ENCODE data around the gene SKAP1. TPM values are rescaled to one million over a fixed set of nuclear protein-coding genes. Genes with fewer than 3 reads are reported as not detected.

SKAP1 gene
- polyA plus RNA-seq, 6 donors from 2014 or later: 79.3 to 166 (median 140) TPM

DNA sequence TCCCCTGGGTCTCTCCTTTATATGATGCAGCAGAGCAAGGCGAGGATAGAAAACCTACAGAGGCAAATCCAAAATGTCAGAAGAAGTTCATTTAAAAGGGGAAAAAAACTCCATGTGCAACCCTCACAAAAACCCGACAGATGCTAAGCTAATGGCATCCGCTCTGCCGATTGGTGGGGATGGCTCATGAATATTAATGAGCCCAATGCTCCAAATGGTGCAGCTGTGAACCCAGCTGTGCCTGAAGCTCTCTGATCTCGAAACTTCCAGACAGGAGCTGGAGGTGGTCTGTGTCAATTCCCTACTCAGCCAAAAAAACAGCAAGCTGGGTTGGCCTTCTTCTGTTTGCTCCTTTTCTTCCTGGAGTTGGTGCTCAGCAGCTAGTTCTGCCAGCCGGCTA, 306.9 kb downstream of the SKAP1 start:
- peak overlapping the region in 4 of 6 donors; percentile 11 to 53 (median 31) for H3K27ac Mint-ChIP-seq
- ATAC-seq (ENCODE audit: low read depth in 2 of 2) (no peak), DNase-seq (no peak)
- H3K9me3 Mint-ChIP-seq: no peaks in the 10 kb centered on the region
- no peaks in the 10 kb centered on the region for H3K27me3 Mint-ChIP-seq
- H3K4me1 Mint-ChIP-seq: no peaks in the 10 kb centered on the region
- no peak overlapping the region for H3K4me3 Mint-ChIP-seq
- H3K36me3 Mint-ChIP-seq: peaks cover 0 to 9% of the 10 kb centered on the region in 2 donors

DNA sequence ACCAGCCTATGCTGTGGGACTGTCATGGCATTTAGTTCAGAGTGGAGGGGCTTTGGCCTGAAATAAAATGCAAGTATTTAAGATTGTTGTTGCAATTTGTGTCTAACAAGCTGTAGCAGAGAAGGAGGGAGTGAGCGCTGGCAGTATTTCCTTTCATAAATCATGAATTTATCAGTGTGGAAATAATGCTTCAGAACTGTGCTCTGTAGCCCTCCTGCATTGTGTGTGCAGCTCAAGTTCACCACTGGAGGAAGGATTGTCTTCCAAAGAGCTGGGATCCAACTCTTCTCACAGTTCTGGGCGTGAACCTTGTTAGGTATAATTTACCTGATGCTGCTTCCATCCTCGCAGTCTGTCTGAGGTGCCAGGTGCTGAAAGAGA, 307.4 kb downstream of the SKAP1 start:
- H3K27ac Mint-ChIP-seq: peak overlapping the region in 4 of 6 donors; percentile 26 to 71 (median 51)

DNA sequence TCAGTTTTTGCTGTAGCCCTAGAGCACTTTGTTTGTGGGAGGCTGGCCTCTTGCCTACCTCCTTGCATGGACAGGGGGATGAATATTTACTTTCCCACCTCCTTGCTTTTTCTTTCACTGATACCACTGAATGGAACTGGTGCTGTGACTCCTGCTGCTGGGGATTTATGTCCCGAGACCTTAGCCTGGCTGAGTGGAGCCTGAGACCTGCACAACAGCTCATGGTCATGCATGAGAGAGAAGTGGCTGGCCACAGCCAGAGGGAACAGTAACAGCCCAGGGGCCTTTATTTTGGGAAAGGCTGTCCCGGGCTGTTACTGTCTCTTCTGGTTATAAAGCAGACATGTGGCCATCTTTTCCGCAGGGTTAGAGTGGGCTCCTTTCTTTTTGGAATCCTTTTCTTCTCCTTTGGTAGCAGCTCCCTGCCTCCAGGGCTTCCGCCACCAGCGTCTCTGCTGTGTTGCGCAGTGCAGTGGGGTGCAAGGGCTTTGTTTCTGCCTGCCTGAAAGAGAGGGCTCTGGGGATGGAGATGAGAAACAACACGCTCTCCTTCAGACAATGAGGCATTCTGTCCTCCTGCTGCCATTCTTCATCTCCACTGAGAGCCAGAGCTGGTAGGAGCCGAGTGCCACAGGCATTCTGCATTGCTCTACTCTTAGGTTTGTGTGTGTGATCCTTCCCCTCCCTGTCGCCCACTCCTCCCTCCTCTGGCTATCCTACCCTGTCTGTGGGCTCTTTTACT, 307.9 kb downstream of the SKAP1 start:
- no peak for ATAC-seq (ENCODE audit: low read depth in 2 of 2)
- Mint-ChIP-seq H3K27ac (peak overlapping the region in 3 of 6 donors; percentile 26 to 71 (median 63)), H3K9me3 (no peaks in the 10 kb centered on the region)

More for the DNA sequence above, 307.4 kb downstream of the SKAP1 start:
- peak overlapping the region in 1 of 8 donors; percentile 18 for H3K4me3 Mint-ChIP-seq
- H3K27me3 Mint-ChIP-seq: no peaks in the 10 kb centered on the region
- DNase-seq: no peak
- H3K9me3 Mint-ChIP-seq: no peaks in the 10 kb centered on the region
- peaks cover 0 to 9% of the 10 kb centered on the region in 2 donors for H3K36me3 Mint-ChIP-seq
- no peaks in the 10 kb centered on the region for H3K4me1 Mint-ChIP-seq
- no peak for ATAC-seq (ENCODE audit: low read depth in 2 of 2)

DNA sequence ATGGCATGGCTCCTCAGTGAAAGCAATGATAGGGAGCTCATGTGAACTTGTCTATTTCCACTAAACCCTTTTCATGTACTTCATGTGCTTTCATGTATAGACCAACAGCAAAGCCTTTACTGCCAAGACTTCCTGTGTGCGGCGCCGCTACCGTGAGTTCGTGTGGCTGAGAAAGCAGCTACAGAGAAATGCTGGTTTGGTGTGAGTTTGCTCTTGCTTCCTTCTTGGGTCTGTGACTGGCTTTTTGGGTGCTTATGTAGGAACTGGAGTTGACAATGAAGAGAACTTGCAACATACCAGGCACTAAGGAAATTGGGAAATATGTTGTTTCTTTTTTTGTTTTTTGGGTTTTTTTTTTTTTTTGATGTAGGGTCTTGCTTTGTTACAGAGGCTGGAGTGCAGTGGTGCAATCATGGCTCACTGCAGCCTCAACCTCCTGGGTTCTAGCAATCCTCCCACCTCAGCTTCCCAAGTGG, 316.8 kb downstream of the SKAP1 start:
- no peaks in the 10 kb centered on the region for H3K27me3 Mint-ChIP-seq
- peaks cover 37 to 61% (median 46%) of the 10 kb centered on the region in 3 donors for H3K4me1 Mint-ChIP-seq
- H3K4me3 Mint-ChIP-seq: peak overlapping the region; percentile 64 to 98 (median 81)
- peak; percentile 34 for DNase-seq
- H3K27ac Mint-ChIP-seq: peak overlapping the region; percentile 94 to 100 (median 98)
- peak; percentile 14 to 22 for ATAC-seq (ENCODE audit: low read depth in 2 of 2)
- no peaks in the 10 kb centered on the region for H3K9me3 Mint-ChIP-seq
- no peaks in the 10 kb centered on the region for H3K36me3 Mint-ChIP-seq

More for the DNA sequence above, 307.9 kb downstream of the SKAP1 start:
- no peak for DNase-seq
- peaks cover 0 to 9% of the 10 kb centered on the region in 2 donors for H3K36me3 Mint-ChIP-seq
- H3K27me3 Mint-ChIP-seq: no peaks in the 10 kb centered on the region
- no peaks in the 10 kb centered on the region for H3K4me1 Mint-ChIP-seq
- H3K4me3 Mint-ChIP-seq: peak overlapping the region in 1 of 8 donors; percentile 18

DNA sequence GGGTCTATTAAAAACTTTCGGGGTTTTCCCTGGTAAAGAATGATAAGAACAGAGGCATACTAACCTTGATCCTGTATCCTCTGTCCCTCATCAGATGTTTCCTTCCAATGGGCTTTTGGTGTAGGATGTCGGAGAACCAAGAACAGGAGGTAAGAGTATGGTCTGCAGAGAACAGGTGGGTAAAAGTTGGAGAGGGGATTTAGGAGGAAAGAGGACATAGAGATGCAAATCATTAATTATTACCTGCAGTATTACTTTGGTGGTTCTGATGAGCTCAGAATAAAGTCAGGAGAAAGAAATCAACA, 318.1 kb downstream of the SKAP1 start:
- H3K36me3 Mint-ChIP-seq: no peaks in the 10 kb centered on the region
- H3K27ac Mint-ChIP-seq: peak overlapping the region; percentile 94 to 100 (median 98)
- H3K4me3 Mint-ChIP-seq: peak overlapping the region; percentile 71 to 98 (median 88)
- no peak for DNase-seq
- no peaks in the 10 kb centered on the region for H3K27me3 Mint-ChIP-seq
- peaks cover 50 to 71% (median 59%) of the 10 kb centered on the region in 3 donors for H3K4me1 Mint-ChIP-seq
- no peaks in the 10 kb centered on the region for H3K9me3 Mint-ChIP-seq
- ATAC-seq (ENCODE audit: low read depth in 2 of 2): no peak

DNA sequence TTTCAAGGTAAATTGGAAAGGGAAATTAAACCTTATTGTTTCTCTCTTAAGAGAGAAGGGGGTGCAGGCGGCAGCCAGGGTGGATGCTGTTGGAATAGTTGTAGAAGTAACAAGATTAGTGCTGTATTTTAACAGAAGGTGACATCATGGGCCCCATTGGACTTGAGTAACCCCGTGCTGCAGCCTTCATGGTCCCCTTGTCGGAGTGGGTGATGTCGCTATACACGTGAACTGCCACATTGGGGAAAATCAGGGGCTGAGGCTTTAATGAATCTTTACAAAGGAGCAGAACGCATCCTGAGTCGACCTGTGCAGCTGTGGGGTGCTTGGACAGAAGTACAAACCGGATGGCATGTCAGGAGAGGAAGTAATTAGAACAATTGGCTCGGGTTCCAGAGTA, 319.3 kb downstream of the SKAP1 start:
- Mint-ChIP-seq H3K36me3 (no peaks in the 10 kb centered on the region), H3K27me3 (no peaks in the 10 kb centered on the region), H3K4me3 (peak overlapping the region; percentile 71 to 98 (median 86)), H3K4me1 (peaks cover 56 to 78% (median 64%) of the 10 kb centered on the region in 3 donors), H3K27ac (peak overlapping the region; percentile 94 to 100 (median 98)), H3K9me3 (no peaks in the 10 kb centered on the region)
- ATAC-seq (ENCODE audit: low read depth in 2 of 2) (no peak), DNase-seq (no peak)

DNA sequence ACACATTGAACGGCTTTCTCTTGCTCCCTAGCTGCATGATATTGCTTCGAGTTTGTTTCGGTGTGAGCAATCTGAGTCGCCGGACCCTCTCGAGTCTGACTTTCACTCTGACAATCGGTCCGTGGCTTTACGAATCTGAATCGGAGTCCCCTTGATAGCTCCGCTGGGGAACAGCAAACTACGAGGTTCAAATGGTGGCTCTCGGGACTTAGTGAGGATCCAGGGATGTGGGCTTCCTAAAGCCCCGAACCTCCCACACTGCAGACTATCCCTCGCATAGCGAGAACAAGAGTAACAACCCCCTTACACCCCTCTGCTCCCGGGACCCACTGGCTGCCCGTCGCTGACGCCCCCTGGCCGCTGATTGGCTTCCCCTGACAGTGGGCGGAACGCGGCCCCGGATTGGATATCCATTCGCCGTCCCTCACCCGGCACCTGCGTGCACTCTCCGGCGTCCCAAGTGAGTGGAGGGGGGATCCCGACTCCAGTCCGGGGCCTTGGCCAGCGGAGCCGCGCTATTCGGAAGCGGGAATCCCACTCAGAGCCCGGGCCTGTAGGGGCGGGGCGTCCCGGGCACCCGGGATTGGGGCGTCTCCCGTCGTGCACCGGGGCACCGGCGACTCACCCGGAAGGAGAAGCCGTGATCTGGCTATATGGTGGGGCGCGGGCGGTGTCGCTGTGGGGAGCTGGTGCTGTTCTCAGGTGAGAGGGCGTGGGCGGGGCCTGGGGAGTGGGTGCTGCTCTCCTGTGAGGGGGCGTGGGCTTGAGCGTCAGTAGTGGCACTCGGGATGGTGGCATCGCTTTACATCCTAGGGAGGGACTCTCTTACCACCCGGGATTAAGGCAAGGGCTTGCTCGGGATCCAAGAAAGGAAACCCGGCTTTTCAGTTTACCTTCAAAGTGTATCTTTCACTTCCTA, 322.6 kb downstream of the SKAP1 start, which contains the start of gene SNX11:
TSS of gene SNX11 (plus strand) at position 630 of the 919 bp plus-strand sequence. CDS start 4,278 bp downstream, outside the sequence.
- H3K27ac Mint-ChIP-seq: peak within 1 kb of the TSS; percentile 94 to 99 (median 97)

DNA sequence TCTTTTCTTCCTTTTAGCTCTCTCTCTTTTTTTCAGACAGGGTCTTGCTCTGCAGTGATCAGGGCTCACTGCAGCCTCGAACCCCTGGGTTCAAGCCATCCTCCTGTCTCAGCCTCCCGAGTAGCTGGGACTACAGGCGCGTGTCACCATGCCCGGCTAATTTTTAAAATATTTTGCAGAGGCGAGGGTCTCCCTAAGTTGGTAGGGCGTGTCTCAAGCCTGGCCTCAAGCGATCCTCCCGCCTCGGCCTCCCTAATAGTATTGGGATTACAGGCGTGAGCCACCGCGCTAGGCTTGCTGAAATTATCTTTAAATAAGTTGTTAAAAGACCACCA, 323.2 kb downstream of the SKAP1 start:
- no peaks in the 10 kb centered on the region for H3K27me3 Mint-ChIP-seq
- H3K36me3 Mint-ChIP-seq: no peaks in the 10 kb centered on the region
- no peak for DNase-seq
- no peak for ATAC-seq (ENCODE audit: low read depth in 2 of 2)
- H3K9me3 Mint-ChIP-seq: peaks cover 0 to 7% (median 2%) of the 10 kb centered on the region in 7 donors
- H3K4me1 Mint-ChIP-seq: peaks cover 53 to 71% (median 59%) of the 10 kb centered on the region in 3 donors
- H3K4me3 Mint-ChIP-seq: peak overlapping the region; percentile 71 to 99 (median 97)
- H3K27ac Mint-ChIP-seq: peak overlapping the region in 4 of 6 donors; percentile 71 to 97 (median 96)

More for the DNA sequence above, 322.6 kb downstream of the SKAP1 start, which contains the start of gene SNX11:
- ATAC-seq (ENCODE audit: low read depth in 2 of 2) (peak; percentile 76 to 79), DNase-seq (peak; percentile 96)
- H3K4me3 Mint-ChIP-seq: peak within 1 kb of the TSS; percentile 71 to 99 (median 97)
- H3K9me3 Mint-ChIP-seq: peaks cover 0 to 7% (median 2%) of the 10 kb centered on the region in 7 donors
- no peaks in the 10 kb centered on the region for H3K36me3 Mint-ChIP-seq
- H3K27me3 Mint-ChIP-seq: no peaks in the 10 kb centered on the region
- H3K4me1 Mint-ChIP-seq: peaks cover 54 to 71% (median 59%) of the 10 kb centered on the region in 3 donors

DNA sequence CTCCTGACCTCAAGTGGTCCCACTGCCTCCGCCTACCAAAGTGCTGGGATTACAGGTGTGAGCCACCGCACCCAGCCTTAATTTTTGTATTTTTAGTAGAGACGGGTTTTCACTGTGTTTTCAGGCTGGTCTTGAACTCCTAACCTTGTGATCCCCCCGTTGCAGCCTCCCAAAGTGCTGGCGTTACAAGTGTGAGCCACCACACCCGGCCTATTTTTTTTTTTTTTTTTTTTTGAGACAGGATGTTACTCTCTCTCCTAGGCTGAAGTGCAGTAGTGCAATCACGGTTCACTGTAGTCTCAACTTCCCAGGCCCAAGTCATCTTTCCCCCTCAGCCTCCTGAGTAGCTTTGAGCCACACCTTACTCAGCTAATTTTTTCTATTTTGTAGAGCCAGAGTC, 325.6 kb downstream of the SKAP1 start:
- H3K36me3 Mint-ChIP-seq: no peaks in the 10 kb centered on the region

DNA sequence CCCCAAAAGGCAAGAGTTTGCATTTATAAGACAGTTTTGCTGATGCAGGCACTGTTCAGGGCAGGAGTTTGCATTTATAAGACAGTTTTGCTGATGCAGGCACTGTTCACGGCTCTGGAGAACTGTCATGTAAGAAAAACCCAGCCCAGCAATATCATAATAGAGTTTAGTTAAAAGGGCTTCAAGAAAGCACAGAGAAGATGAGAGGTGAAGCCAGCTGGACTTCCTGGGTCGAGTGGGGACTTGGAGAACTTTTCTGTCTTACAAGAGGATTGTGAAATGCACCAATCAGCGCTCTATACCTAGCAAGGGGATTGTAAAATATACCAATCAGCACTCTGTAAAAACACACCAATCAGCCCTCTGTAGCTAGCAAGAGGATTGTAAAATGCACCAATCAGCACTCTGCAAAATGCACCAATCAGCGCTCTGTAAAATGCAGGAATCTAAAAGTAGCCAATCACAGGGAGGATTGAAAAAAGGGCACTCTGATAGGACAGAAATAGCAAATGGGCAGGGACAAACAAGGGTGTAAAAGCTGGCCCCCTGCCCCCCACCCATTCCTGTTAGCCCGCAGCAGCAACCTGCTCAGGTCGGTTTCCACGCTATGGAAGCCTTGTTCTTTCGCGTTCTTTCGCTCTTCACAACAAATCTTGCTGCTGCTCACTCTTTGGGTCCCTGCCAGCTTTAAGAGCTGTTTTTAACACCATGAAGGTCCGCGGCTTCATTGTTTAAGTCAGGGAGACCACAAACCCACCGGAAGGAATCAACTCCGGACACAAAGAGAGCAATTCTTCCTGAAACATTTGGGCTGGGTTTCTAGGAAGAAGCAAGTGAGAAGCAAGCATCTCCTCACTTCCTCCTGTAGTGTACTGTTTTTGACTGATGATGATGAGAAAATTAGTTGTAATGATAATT, 327.0 kb downstream of the SKAP1 start:
- H3K4me1 Mint-ChIP-seq: peaks cover 51 to 58% (median 57%) of the 10 kb centered on the region in 3 donors

More for the DNA sequence above, 325.6 kb downstream of the SKAP1 start:
- ATAC-seq (ENCODE audit: low read depth in 2 of 2) (no peak), DNase-seq (no peak)
- H3K27me3 Mint-ChIP-seq: no peaks in the 10 kb centered on the region
- H3K4me3 Mint-ChIP-seq: peak overlapping the region in 4 of 8 donors; percentile 22 to 54 (median 38)
- H3K27ac Mint-ChIP-seq: peak overlapping the region in 1 of 6 donors; percentile 26
- peaks cover 0 to 7% (median 2%) of the 10 kb centered on the region in 7 donors for H3K9me3 Mint-ChIP-seq
- peaks cover 54 to 67% (median 60%) of the 10 kb centered on the region in 3 donors for H3K4me1 Mint-ChIP-seq

DNA sequence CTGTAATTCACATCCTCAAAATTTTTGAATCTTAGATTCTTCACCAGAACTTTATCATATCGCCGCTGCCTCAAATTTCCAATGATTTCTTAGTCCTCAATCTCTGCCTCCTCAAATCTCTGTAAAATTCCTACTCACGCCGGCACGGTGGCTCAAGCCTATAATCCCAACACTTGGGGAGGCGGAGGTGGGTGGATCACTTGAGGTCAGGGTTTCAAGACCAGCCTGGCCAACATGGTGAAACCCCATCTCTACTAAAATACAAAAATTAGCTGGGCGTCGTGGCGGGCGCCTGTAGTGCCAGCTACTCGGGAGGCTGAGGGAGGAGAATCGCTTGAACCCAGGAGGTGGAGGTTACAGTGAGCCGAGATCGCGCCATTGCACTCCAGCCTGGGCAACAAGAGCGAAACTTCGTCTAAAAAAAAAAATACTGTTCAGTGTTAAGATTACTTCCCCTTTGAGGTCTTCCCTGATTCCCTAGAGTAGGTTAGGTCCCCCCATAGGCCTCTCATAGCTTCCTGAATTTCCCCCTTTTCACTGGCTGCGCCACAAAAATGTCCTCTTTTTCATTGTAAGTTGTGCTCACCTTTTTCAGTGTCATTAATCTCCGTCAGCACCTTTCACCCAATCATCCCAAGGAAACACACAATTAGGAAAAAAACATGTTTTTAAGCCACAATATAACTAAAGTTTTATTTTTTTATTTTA, 327.8 kb downstream of the SKAP1 start:
- Mint-ChIP-seq H3K27ac (peak overlapping the region; percentile 76 to 96 (median 92)), H3K9me3 (peaks cover 0 to 7% (median 2%) of the 10 kb centered on the region in 7 donors), H3K4me3 (peak overlapping the region; percentile 75 to 94 (median 90)), H3K27me3 (no peaks in the 10 kb centered on the region), H3K4me1 (peaks cover 42 to 60% (median 54%) of the 10 kb centered on the region in 3 donors), H3K36me3 (no peaks in the 10 kb centered on the region)
- peak; percentile 26 for DNase-seq
- no peak for ATAC-seq (ENCODE audit: low read depth in 2 of 2)

More for the DNA sequence above, 327.0 kb downstream of the SKAP1 start:
- Mint-ChIP-seq H3K27ac (peak overlapping the region in 4 of 6 donors; percentile 37 to 92 (median 70)), H3K9me3 (peaks cover 0 to 7% (median 2%) of the 10 kb centered on the region in 7 donors), H3K36me3 (no peaks in the 10 kb centered on the region), H3K4me3 (peak overlapping the region in 6 of 8 donors; percentile 6 to 93 (median 86)), H3K27me3 (no peaks in the 10 kb centered on the region)
- ATAC-seq (ENCODE audit: low read depth in 2 of 2) (no peak), DNase-seq (peak; percentile 18)
